HepG2 (cell line): ENCODE data around the gene AP2B1. TPM values are rescaled to one million over a fixed set of nuclear protein-coding genes. Genes with fewer than 3 reads are reported as not detected.

Experiments
- ARHGAP35 ChIP-seq: sonication (generic); formaldehyde crosslinking; IDR thresholded peaks from 2 replicates; pipeline ENCODE4 v1.9.0; 2022; ENCODE audit warnings: mild to moderate bottlenecking, inconsistent platforms, moderate library complexity, missing genetic modification reagents, borderline replicate concordance
- CC2D1A ChIP-seq: sonication (generic); formaldehyde crosslinking; IDR thresholded peaks from 2 replicates; pipeline ENCODE4 v1.8.1; 2023; ENCODE audit warnings: mild to moderate bottlenecking, missing genetic modification reagents
- FOXJ3 ChIP-seq: sonication (generic); formaldehyde crosslinking; IDR thresholded peaks from 2 replicates; pipeline ENCODE4 v1.4.0; 2020; ENCODE audit warnings: missing genetic modification reagents, mild to moderate bottlenecking, borderline replicate concordance
- GABPA ChIP-seq, 2 experiments: IDR thresholded peaks; 2 replicates each; pipeline ENCODE4 v1.6.1; 2011 to 2016; ENCODE audit warnings: low read depth in 2 of 2, low read length in 1 of 2, missing biosample characterization in 1 of 2, missing genetic modification characterization in 1 of 2
- HDAC1 ChIP-seq: sonication (generic); formaldehyde crosslinking; IDR thresholded peaks from 2 replicates; pipeline ENCODE4 v1.5.1; 2020; ENCODE audit warnings: mild to moderate bottlenecking, missing genetic modification reagents
- HNRNPL ChIP-seq: fragments of 200-400 bp; formaldehyde crosslinking; IDR thresholded peaks from 2 replicates; pipeline ENCODE4 v1.6.1; 2017; ENCODE audit warnings: mild to moderate bottlenecking, low read depth, low read length
- HOXA7 ChIP-seq: sonication (generic); formaldehyde crosslinking; IDR thresholded peaks from 2 replicates; pipeline ENCODE4 v1.8.1; 2022; ENCODE audit warnings: mild to moderate bottlenecking, missing genetic modification reagents, moderate library complexity
- KDM1A ChIP-seq: IDR thresholded peaks from 2 replicates; pipeline ENCODE4 v1.6.1; 2016; ENCODE audit warnings: missing compliant biosample characterization
- KDM5B ChIP-seq: sonication (generic); formaldehyde crosslinking; IDR thresholded peaks from 2 replicates; pipeline ENCODE4 v1.4.0; 2020; ENCODE audit warnings: missing genetic modification reagents, mild to moderate bottlenecking, borderline replicate concordance
- KMT2B ChIP-seq: IDR thresholded peaks from 2 replicates; pipeline ENCODE4 v1.6.1; 2016; ENCODE audit warnings: missing genetic modification reagents, missing compliant biosample characterization
- PCBP2 ChIP-seq: fragments of 200-400 bp; formaldehyde crosslinking; optimal IDR thresholded peaks from 2 replicates; pipeline ENCODE3; 2018; ENCODE audit warnings: low read length, low read depth; ENCODE audit not compliant: poor library complexity, severe bottlenecking
- POLR2A ChIP-seq, 2 experiments: IDR thresholded peaks; 2 replicates each; pipeline ENCODE4 v1.6.1; 2011; ENCODE audit warnings: low read depth in 2 of 2, low read length in 2 of 2, mild to moderate bottlenecking in 1 of 2, moderate library complexity in 1 of 2; ENCODE audit not compliant: insufficient read depth in 1 of 2
- SMAD9 ChIP-seq: sonication (generic); formaldehyde crosslinking; IDR thresholded peaks from 2 replicates; pipeline ENCODE4 v1.5.1; 2020; ENCODE audit warnings: mild to moderate bottlenecking, missing genetic modification reagents
- TARDBP ChIP-seq: sonication (generic); formaldehyde crosslinking; IDR thresholded peaks from 2 replicates; pipeline ENCODE4 v1.8.0; 2022; ENCODE audit warnings: mild to moderate bottlenecking, missing genetic modification reagents
- U2AF2 ChIP-seq: fragments of 200-400 bp; formaldehyde crosslinking; IDR thresholded peaks from 2 replicates; pipeline ENCODE4 v1.6.1; 2017; ENCODE audit warnings: low read depth, mild to moderate bottlenecking, low read length
- ZFP37 ChIP-seq: sonication (generic); formaldehyde crosslinking; IDR thresholded peaks from 2 replicates; pipeline ENCODE4 v1.4.0; 2020; ENCODE audit warnings: missing genetic modification reagents, borderline replicate concordance
- ZNF230 ChIP-seq: sonication (generic); formaldehyde crosslinking; IDR thresholded peaks from 2 replicates; pipeline ENCODE4 v1.4.0; 2020; ENCODE audit warnings: mild to moderate bottlenecking, missing genetic modification reagents
- ZNF335 ChIP-seq: sonication (generic); formaldehyde crosslinking; IDR thresholded peaks from 2 replicates; pipeline ENCODE4 v1.4.0; 2020; ENCODE audit warnings: missing genetic modification reagents
- ZNF703 ChIP-seq: sonication (generic); formaldehyde crosslinking; IDR thresholded peaks from 2 replicates; pipeline ENCODE4 v1.5.1; 2020; ENCODE audit warnings: missing genetic modification reagents, mild to moderate bottlenecking, moderate library complexity, borderline replicate concordance
- ZNF777 ChIP-seq: sonication (generic); formaldehyde crosslinking; IDR thresholded peaks from 2 replicates; pipeline ENCODE4 v1.4.0; 2020; ENCODE audit warnings: missing genetic modification reagents
- polyA plus RNA-seq, 8 experiments: library from polyadenylated mRNA; depleted of rRNA in 3 of 8; stranded (reverse) in 7 of 8; unstranded in 1 of 8; fragments of >200 nt; fragmentation: Illumina TruSeq in 4 of 8; extraction: Trizol in 4 of 8; gene quantifications; 2 replicates each; pipeline versions ENCODE4 v1.2.1 to v1.2.3, GENCODE V29; 2011 to 2016; ENCODE audit warnings: low read depth in 4 of 8, missing spikeins in 1 of 8, mixed read lengths in 1 of 8; ENCODE audit not compliant: insufficient read depth in 1 of 8
- total RNA-seq, 5 experiments: library from RNA; depleted of rRNA; stranded (reverse); fragments of >200 nt; fragmentation: Illumina TruSeq; extraction: Trizol; gene quantifications; 2 replicates each; pipeline ENCODE4 v1.2.3, GENCODE V29; 2016; ENCODE audit warnings: low read depth in 1 of 5
- TF ChIP-seq, protein P1 (sequence below), 2 experiments: sonication (generic) in 1 of 2; formaldehyde crosslinking in 1 of 2; IDR thresholded peaks; 2 replicates each; pipeline versions ENCODE4 v1.4.0 to v1.6.1; 2016 to 2020; ENCODE audit warnings: borderline replicate concordance in 1 of 2, low read depth in 1 of 2, mild to moderate bottlenecking in 1 of 2, missing genetic modification reagents in 1 of 2
- TF ChIP-seq, protein P2 (sequence below): sonication (generic); formaldehyde crosslinking; conservative IDR thresholded peaks from 2 replicates; pipeline ENCODE4 v1.8.1; 2023; ENCODE audit warnings: missing genetic modification reagents
- TF ChIP-seq, protein P3 (sequence below): IDR thresholded peaks from 2 replicates; pipeline ENCODE4 v1.6.1; 2012; ENCODE audit warnings: inconsistent platforms
- TF ChIP-seq, protein P4 (sequence below): IDR thresholded peaks from 2 replicates; pipeline ENCODE4 v1.6.1; 2016; ENCODE audit warnings: mild to moderate bottlenecking, missing biosample characterization, missing genetic modification reagents

Gene AP2B1
- total and polyA plus RNA-seq, 2 of the 13 experiments (the other 11 are each of a cell fraction or from before 2014, with no cell fraction given), result 23.8 to 71.3 TPM

DNA sequence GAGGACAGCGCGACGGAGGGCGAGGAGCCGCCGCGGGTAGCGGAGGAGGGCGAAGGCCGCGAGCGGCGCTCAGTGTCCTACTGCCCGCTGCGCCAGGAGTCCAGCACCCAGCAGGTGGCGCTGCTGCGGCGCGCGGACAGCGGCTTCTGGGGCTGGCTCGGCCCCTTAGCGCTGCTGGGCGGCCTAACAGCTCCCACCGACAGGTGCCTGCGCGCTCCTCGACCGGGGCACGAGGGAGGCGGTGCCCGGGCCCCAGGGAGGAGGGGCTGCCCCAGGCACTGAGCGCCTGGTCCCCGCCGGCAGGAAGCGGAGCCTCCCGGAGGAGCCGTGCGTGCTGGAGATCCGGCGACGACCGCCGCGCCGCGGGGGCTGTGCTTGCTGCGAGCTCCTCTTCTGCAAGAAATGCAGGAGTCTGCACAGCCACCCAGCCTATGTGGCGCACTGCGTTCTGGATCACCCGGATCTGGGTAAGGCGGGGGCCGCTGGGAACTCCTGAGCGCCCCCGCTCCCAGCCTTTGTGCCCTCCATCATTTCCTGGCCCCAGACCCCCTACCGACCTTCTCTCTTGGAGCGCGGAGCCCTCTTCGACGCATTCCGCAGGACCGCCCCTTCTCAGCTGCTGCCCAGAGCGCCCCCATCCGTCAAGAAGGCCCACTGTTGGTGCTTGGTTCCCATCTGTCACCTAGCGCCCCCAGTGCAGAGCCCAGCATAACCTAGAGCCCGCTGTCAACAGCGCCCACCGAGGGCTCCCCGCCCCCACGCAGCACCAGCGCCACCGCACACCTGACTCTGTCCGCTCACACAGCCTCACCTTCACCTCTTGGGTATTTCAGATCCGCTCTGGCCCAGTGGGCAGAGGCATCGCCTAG, 177.2 kb downstream of the AP2B1 start (continued):
- TF ChIP-seq, protein P1, sequence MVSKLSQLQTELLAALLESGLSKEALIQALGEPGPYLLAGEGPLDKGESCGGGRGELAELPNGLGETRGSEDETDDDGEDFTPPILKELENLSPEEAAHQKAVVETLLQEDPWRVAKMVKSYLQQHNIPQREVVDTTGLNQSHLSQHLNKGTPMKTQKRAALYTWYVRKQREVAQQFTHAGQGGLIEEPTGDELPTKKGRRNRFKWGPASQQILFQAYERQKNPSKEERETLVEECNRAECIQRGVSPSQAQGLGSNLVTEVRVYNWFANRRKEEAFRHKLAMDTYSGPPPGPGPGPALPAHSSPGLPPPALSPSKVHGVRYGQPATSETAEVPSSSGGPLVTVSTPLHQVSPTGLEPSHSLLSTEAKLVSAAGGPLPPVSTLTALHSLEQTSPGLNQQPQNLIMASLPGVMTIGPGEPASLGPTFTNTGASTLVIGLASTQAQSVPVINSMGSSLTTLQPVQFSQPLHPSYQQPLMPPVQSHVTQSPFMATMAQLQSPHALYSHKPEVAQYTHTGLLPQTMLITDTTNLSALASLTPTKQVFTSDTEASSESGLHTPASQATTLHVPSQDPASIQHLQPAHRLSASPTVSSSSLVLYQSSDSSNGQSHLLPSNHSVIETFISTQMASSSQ (IDR thresholded peaks at IDR 0.05; ENCODE audit: low read depth), result no peak
- TF ChIP-seq, protein P1 (CRISPR knock-in tag; IDR thresholded peaks at IDR 0.05; ENCODE audit: borderline replicate concordance), result peak; percentile 74
- TF ChIP-seq HNRNPL (no peak), HDAC1 (CRISPR knock-in tag) (peak; percentile 71), KDM1A (CRISPR knock-in tag) (no peak), ZFP37 (CRISPR knock-in tag) (no peak), ZNF230 (CRISPR knock-in tag) (peak; percentile 82; the same call in 1 of the 2 replicates), ZNF703 (no peak), PCBP2 (no peak), FOXJ3 (0 out of 2 replicates have a peak, but pooled peaks have one; percentile 33), HOXA7 (CRISPR knock-in tag) (no peak), KMT2B (CRISPR knock-in tag) (no peak), SMAD9 (no peak), ARHGAP35 (CRISPR knock-in tag) (0 out of 2 replicates have a peak, but pooled peaks have one; percentile 67), U2AF2 (no peak), TARDBP (CRISPR knock-in tag) (no peak), CC2D1A (CRISPR knock-in tag) (no peak), POLR2A (IDR thresholded peaks at IDR 0.05; ENCODE audit: insufficient read depth in 1 of 2, low read depth in 2 of 2, low read length in 2 of 2) (no peak), ZNF777 (peak; percentile 98), GABPA (IDR thresholded peaks at IDR 0.05; ENCODE audit: low read depth, low read length) (no peak), GABPA (CRISPR knock-in tag; IDR thresholded peaks at IDR 0.05; ENCODE audit: low read depth) (no peak), KDM5B (CRISPR knock-in tag) (peak; percentile 87), ZNF335 (CRISPR knock-in tag) (no peak)
- TF ChIP-seq, protein P2, sequence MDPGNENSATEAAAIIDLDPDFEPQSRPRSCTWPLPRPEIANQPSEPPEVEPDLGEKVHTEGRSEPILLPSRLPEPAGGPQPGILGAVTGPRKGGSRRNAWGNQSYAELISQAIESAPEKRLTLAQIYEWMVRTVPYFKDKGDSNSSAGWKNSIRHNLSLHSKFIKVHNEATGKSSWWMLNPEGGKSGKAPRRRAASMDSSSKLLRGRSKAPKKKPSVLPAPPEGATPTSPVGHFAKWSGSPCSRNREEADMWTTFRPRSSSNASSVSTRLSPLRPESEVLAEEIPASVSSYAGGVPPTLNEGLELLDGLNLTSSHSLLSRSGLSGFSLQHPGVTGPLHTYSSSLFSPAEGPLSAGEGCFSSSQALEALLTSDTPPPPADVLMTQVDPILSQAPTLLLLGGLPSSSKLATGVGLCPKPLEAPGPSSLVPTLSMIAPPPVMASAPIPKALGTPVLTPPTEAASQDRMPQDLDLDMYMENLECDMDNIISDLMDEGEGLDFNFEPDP (CRISPR knock-in tag), result 0 out of 2 replicates have a peak, but pooled peaks have one; percentile 88
- TF ChIP-seq, protein P3, sequence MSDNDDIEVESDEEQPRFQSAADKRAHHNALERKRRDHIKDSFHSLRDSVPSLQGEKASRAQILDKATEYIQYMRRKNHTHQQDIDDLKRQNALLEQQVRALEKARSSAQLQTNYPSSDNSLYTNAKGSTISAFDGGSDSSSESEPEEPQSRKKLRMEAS, result peak; percentile 93
- TF ChIP-seq, protein P4, sequence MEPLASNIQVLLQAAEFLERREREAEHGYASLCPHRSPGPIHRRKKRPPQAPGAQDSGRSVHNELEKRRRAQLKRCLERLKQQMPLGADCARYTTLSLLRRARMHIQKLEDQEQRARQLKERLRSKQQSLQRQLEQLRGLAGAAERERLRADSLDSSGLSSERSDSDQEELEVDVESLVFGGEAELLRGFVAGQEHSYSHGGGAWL (CRISPR knock-in tag), result peak; percentile 93
